IMR-90 (cell line): ENCODE measurements around the gene SLC16A5. TPM values are rescaled to one million over a fixed set of nuclear protein-coding genes. Genes with fewer than 3 reads are reported as not detected.

Experiments used
- ATAC-seq: fragments of 200-7000 bp; cut with Tn5 transposase; 2 replicates; pipeline ENCODE4 v1.9.1; 2020; ENCODE audit warnings: low read depth, mild to moderate bottlenecking, moderate library complexity
- BruUV-seq: library from RNA; stranded (reverse); fragments of 400-500 nt; replicated peaks from 2 replicates; lab custom pipeline; 2021; lab: Mats Ljungman, UMichigan
- CTCF ChIA-PET: fragments of 300-600 bp; formaldehyde crosslinking; extraction: SDS; loops from one replicate; lab custom pipeline; 2021; ENCODE audit warnings: antibody characterized with exemption; lab: Yijun Ruan, JAX
- POLR2A ChIA-PET: fragments of 300-600 bp; sonication (Branson Sonifier 250); formaldehyde crosslinking; loops from one replicate; lab custom pipeline; 2022; ENCODE audit warnings: antibody characterized with exemption; ENCODE audit not compliant: unreplicated experiment; lab: Charles Lee
- DNase-seq: peaks from one replicate; pipeline ENCODE4 v3.0.0; 2013
- H2AFZ ChIP-seq: replicated peaks from 2 replicates; pipeline ENCODE3; 2013; ENCODE audit warnings: low read length, mild to moderate bottlenecking; ENCODE audit not compliant: poor library complexity
- H2AK5ac ChIP-seq: 2 replicates; pipeline ENCODE4 v1.6.1; 2013; ENCODE audit warnings: low read depth, low read length, inconsistent platforms
- H2AK9ac ChIP-seq: replicated peaks from 2 replicates; pipeline ENCODE3; 2013; ENCODE audit warnings: mild to moderate bottlenecking, low read depth, low read length, moderate library complexity; ENCODE audit not compliant: poor library complexity
- H2BK120ac ChIP-seq: 2 replicates; pipeline ENCODE4 v1.6.1; 2013; ENCODE audit warnings: low read depth, low read length, inconsistent platforms
- H2BK15ac ChIP-seq: 3 replicates; pipeline ENCODE4 v1.6.1; 2013; ENCODE audit warnings: low read depth, low read length, inconsistent platforms
- H2BK20ac ChIP-seq: 2 replicates; pipeline ENCODE4 v1.6.1; 2013; ENCODE audit warnings: low read depth, mild to moderate bottlenecking, inconsistent platforms, low read length, moderate library complexity
- H2BK5ac ChIP-seq: 2 replicates; pipeline ENCODE4 v1.6.1; 2013; ENCODE audit warnings: mild to moderate bottlenecking, low read depth, low read length, inconsistent platforms; ENCODE audit not compliant: poor library complexity, severe bottlenecking
- H3K14ac ChIP-seq: replicated peaks from 2 replicates; pipeline ENCODE4 v1.6.1; 2013; ENCODE audit warnings: low read depth, low read length, inconsistent platforms
- H3K18ac ChIP-seq: 2 replicates; pipeline ENCODE4 v1.6.1; 2013; ENCODE audit warnings: low read depth, low read length, control low read depth
- H3K23ac ChIP-seq: 2 replicates; pipeline ENCODE4 v1.6.1; 2013; ENCODE audit warnings: low read depth, low read length, inconsistent platforms
- H3K27ac ChIP-seq: 2 replicates; pipeline ENCODE4 v1.5.1; 2013; ENCODE audit warnings: mild to moderate bottlenecking, control low read depth, low read length; ENCODE audit not compliant: insufficient read depth
- H3K27me3 ChIP-seq: 2 replicates; pipeline ENCODE4 v1.6.1; 2013; ENCODE audit warnings: low read length; ENCODE audit not compliant: control insufficient read depth, insufficient read depth
- H3K36me3 ChIP-seq: 2 replicates; pipeline ENCODE4 v1.6.1; 2013; ENCODE audit warnings: low read length, mixed read lengths; ENCODE audit not compliant: control insufficient read depth, insufficient read depth
- H3K4ac ChIP-seq: 2 replicates; pipeline ENCODE4 v1.6.1; 2013; ENCODE audit warnings: low read depth, low read length, inconsistent platforms
- H3K4me1 ChIP-seq: 2 replicates; pipeline ENCODE4 v1.6.1; 2013; ENCODE audit warnings: low read length, mixed read lengths; ENCODE audit not compliant: control insufficient read depth, insufficient read depth
- H3K4me2 ChIP-seq: 2 replicates; pipeline ENCODE4 v1.6.1; 2013; ENCODE audit warnings: low read depth, mild to moderate bottlenecking, control low read depth, low read length, moderate library complexity
- H3K4me3 ChIP-seq: 2 replicates; pipeline ENCODE4 v1.5.1; 2013; ENCODE audit warnings: low read depth, mild to moderate bottlenecking, control low read depth, low read length, moderate library complexity; ENCODE audit not compliant: insufficient read depth
- H3K56ac ChIP-seq: 2 replicates; pipeline ENCODE4 v1.6.1; 2013; ENCODE audit warnings: low read length, inconsistent platforms; ENCODE audit not compliant: insufficient read depth; ENCODE audit errors: extremely low read depth
- H3K79me1 ChIP-seq, 2 experiments: 2 replicates each; pipeline ENCODE4 v1.6.1; 2013; ENCODE audit warnings: low read length in 2 of 2, inconsistent platforms in 1 of 2, low read depth in 1 of 2
- H3K9ac ChIP-seq: 2 replicates; pipeline ENCODE4 v1.6.1; 2013; ENCODE audit warnings: low read depth, low read length, control low read depth
- H3K9me1 ChIP-seq: 2 replicates; pipeline ENCODE4 v1.6.1; 2013; ENCODE audit warnings: low read length, inconsistent platforms; ENCODE audit not compliant: insufficient read depth
- H3K9me3 ChIP-seq: 2 replicates; pipeline ENCODE4 v1.6.1; 2013; ENCODE audit warnings: low read length; ENCODE audit not compliant: control insufficient read depth, insufficient read depth
- H4K20me1 ChIP-seq: 2 replicates; pipeline ENCODE4 v1.6.1; 2013; ENCODE audit warnings: low read length, inconsistent platforms; ENCODE audit not compliant: insufficient read depth
- H4K5ac ChIP-seq: 2 replicates; pipeline ENCODE4 v1.6.1; 2013; ENCODE audit warnings: mild to moderate bottlenecking, low read depth, low read length, control low read depth
- H4K8ac ChIP-seq, 2 experiments: 2 replicates each; pipeline ENCODE4 v1.6.1; 2013; ENCODE audit warnings: low read depth in 2 of 2, low read length in 2 of 2, control low read depth in 1 of 2, inconsistent platforms in 1 of 2
- H4K91ac ChIP-seq: 2 replicates; pipeline ENCODE4 v1.6.1; 2013; ENCODE audit warnings: low read depth, low read length, inconsistent platforms; ENCODE audit not compliant: insufficient read depth
- ELK1 ChIP-seq: fragments of 150-350 bp; IDR thresholded peaks from 2 replicates; pipeline ENCODE4 v1.6.1; 2016; ENCODE audit warnings: low read depth, mild to moderate bottlenecking, low read length, moderate library complexity, borderline replicate concordance
- MAFK ChIP-seq: IDR thresholded peaks from 2 replicates; pipeline ENCODE4 v1.6.1; 2012; ENCODE audit warnings: low read depth, low read length, improper control_type of control experiment
- MAZ ChIP-seq: IDR thresholded peaks from 2 replicates; pipeline ENCODE4 v1.6.1; 2012; ENCODE audit warnings: low read depth, mild to moderate bottlenecking, low read length, improper control_type of control experiment, moderate library complexity, borderline replicate concordance
- NFE2L2 ChIP-seq: fragments of 150-350 bp; IDR thresholded peaks from 2 replicates; pipeline ENCODE4 v1.6.1; 2016; ENCODE audit warnings: low read depth, mild to moderate bottlenecking, low read length
- SMC3 ChIP-seq: fragments of 150-350 bp; IDR thresholded peaks from 2 replicates; pipeline ENCODE4 v1.6.1; 2016; ENCODE audit warnings: low read depth, mild to moderate bottlenecking, antibody characterized with exemption, low read length, moderate library complexity
- WGBS, 2 experiments: methylation state at CpG; one replicate each; pipeline versions ENCODE4 v1.1.5 to v1.1.7; 2013; ENCODE audit warnings: missing lambda C conversion rate in 2 of 2; ENCODE audit not compliant: insufficient read length in 1 of 2; ENCODE audit errors: extremely low coverage in 2 of 2; 5-methylcytosine and 5-hydroxymethylcytosine counted together
- dilution Hi-C: fragments of 300-500 bp; cut with HindIII; formaldehyde crosslinking; loops from one replicate; pipeline ENCODE4 v1.14.3; 2018; ENCODE audit warnings: low sequenced_read_pairs; ENCODE audit not compliant: unreplicated experiment
- in situ Hi-C: fragments of 300-500 bp; cut with MboI; formaldehyde crosslinking; loops from 3 replicates; pipeline ENCODE4 v1.14.3; 2019; ENCODE audit warnings: low sequenced_read_pairs, inconsistent platforms, mixed read lengths
- intact Hi-C: fragments of 100-400 bp; cut with micrococcal nuclease; formaldehyde crosslinking; loops from 2 replicates; pipeline ENCODE4 v1.10.0; 2022
- polyA plus RNA-seq, 3 experiments: library from polyadenylated mRNA; depleted of rRNA; stranded (reverse); fragments of >200 nt; gene quantifications; 2 replicates each; pipeline ENCODE4 v1.2.3, GENCODE V29; 2012; ENCODE audit warnings: low replicate concordance in 1 of 3
- total RNA-seq: library from RNA; depleted of rRNA; stranded (reverse); fragments of >200 nt; gene quantifications from 2 replicates; pipeline ENCODE4 v1.2.3, GENCODE V29; 2012

Gene SLC16A5
- total and polyA plus RNA-seq, 2 of the 4 experiments (the other 2 are of a cell fraction), result 1.8 to 7.1 TPM

GRCh38 chr17:75110234-75110937 is 22.6 kb downstream of the SLC16A5 start:
- in situ Hi-C loops, result no loop called here
- no peak overlapping the region; the same call in 1 of the 2 replicates for H4K5ac ChIP-seq

More at GRCh38 chr17:75110234-75110937, 22.6 kb downstream of the SLC16A5 start:
- CTCF ChIA-PET, result interaction anchor here (1.0 kb wide), 1 partner anchor 51 kb away, joined by 3 read pairs; no protein-coding TSS in a partner anchor
- Histone ChIP-seq H2AK9ac (peak overlapping the region; percentile 97), H4K20me1 (no peaks in the 10 kb centered on the region), H2AFZ (peak overlapping the region; percentile 91), H4K8ac (peak overlapping the region; percentile 96 to 98; a peak in 3 of 4 replicates), H3K4ac (peak overlapping the region; percentile 15), H3K36me3 (peaks cover 4% of the 10 kb centered on the region; the same call in 1 of the 2 replicates), H3K18ac (no peak overlapping the region), H3K4me1 (peaks cover 7% of the 10 kb centered on the region; the same call in 1 of the 2 replicates), H3K56ac (peak overlapping the region; percentile 12; the same call in 1 of the 2 replicates), H3K9me1 (0 out of 2 replicates have a peak, but pooled peaks cover 5% of the 10 kb centered on the region), H3K27me3 (peaks cover 2% of the 10 kb centered on the region; the same call in 1 of the 2 replicates), H3K9ac (peak overlapping the region; percentile 87), H3K9me3 (no peaks in the 10 kb centered on the region), H3K14ac (peak overlapping the region; percentile 61; the same call in 1 of the 2 replicates), H3K23ac (no peak overlapping the region), H3K27ac (no peak overlapping the region; the same call in 1 of the 2 replicates), H3K4me2 (peak overlapping the region; percentile 83), H3K79me1 (peaks cover 23 to 38% of the 10 kb centered on the region in 2 experiments), H2BK5ac (no peak overlapping the region), H3K4me3 (peak overlapping the region; percentile 87), H2BK20ac (no peak overlapping the region), H2BK120ac (no peak overlapping the region), H2AK5ac (peak overlapping the region; percentile 57; the same call in 1 of the 2 replicates), H4K91ac (peak overlapping the region; percentile 55; the same call in 1 of the 2 replicates), H2BK15ac (no peak overlapping the region)
- intact Hi-C loops, result loop anchor here (5.0 kb wide), 2 partner anchors 48 to 123 kb away; partner anchors contain the start of gene CDR2L
- TF ChIP-seq ELK1, result no peak
- TF ChIP-seq MAZ, result no peak
- TF ChIP-seq NFE2L2, result no peak
- no peak for TF ChIP-seq SMC3
- no peak for TF ChIP-seq MAFK
- POLR2A ChIA-PET, result interaction anchor here (1.6 kb wide), 1 partner anchor 32 kb away, joined by 8 read pairs; no protein-coding TSS in a partner anchor
- 51% methylated on average over 21 of the region's 40 CpGs; no CpG with 5 or more reads in 1 of the 2 experiments for WGBS, 2 experiments
- DNase-seq, result no peak
- no peak for ATAC-seq
- dilution Hi-C loops, result no loop called here
- BruUV-seq, result no TSS peak
